ENCODE measurements around the gene GSC2.
A peak's percentile ranks its signal among the peaks of the same experiment; 100 is the strongest.

GSC2 gene

GRCh38 chr22:19152942-19153883 is 3.1 kb upstream of the GSC2 start:
- DNase-seq = no peak

DNA sequence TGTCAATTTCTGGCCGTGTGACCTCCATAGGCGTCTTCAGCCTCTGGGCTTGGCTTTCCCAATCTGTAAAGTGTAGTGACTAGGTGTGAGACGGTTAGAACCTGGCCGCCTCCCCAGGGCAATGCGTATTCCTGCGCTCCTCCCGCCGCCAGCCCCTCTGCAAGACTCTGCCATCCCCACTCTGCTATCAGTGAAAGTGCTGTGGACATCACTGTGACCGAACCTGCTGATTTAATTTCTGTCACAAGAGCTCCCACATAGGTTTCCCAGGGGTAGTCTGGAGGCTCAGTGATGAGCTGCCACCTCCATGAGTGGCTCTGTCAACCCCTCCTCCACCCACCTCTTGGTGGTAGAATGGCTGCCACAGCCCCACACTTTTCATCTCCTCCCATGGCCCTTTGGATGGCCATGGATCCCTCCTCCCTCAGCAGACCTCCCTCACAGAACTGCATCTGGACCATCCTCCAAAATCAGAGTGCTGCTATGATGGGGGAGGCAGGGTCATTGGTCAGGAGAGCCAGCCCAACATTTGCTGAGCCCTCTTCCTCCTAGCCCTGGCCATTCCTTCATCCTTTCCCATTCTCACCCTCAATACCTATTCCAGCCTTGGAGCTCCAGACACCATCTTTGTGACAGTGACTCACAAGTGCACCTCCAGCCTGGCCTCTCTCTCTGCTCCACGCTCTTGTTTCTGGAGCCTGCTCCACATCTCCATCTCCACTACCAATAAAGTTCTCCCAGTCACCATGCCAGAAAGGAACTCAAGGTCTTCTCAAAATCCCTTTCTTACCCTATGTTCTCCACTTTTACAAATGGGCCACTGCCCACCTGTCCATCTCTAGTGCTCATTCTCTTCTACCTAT is 1.5 kb upstream of the GSC2 start:
- DNase-seq = no peak

- no peak for DNase-seq
These were observed 613 bp upstream of the GSC2 start for GRCh38 chr22:19150482-19151328.

GRCh38 chr22:19149047-19149883 is 827 bp downstream of the GSC2 start:
- DNase-seq = peak; percentile 53 to 63

- no peak for DNase-seq
These were observed 1.6 kb downstream of the GSC2 start for GRCh38 chr22:19148417-19149046.

- DNase-seq = no peak
These were observed 2.8 kb downstream of the GSC2 start for GRCh38 chr22:19147195-19147780.

DNA sequence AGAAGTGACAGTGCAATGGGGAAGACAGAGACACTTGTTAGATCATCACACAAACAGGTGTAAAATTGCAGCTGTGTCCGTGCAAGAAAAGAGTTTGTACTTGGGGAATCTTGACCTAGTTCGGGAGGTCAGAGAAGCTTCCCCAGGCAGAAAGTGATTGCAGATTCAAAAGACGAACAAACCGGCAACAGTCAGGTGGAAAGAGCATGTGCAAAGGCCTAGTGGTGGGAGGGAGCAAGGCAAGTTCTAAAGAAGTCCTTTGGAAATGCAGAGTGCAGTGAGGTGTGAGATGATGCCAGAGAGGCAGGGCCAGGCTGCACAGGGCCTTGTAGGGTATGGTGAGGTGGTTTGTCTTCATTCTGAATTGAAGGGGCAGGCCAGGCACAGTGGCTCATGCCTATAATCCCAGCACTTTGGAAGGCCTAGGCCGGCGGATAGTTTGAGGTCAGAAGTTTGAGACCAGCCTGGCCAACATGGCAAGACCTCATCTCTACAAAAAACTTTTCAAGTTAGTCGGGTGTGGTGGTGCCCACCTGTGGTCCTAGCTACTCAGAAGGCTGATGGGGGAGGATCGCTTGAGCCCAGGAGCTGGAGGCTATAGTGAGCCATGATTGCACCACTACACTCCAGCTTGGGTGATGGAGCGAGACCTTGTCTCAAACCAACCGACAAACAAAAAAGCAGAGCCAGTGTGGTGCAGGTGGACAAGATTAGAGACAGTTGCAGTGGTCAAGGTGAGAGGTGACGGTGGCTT is 3.7 kb downstream of the GSC2 start:
- no peak for DNase-seq

GRCh38 chr22:19143967-19144400 is 6.1 kb downstream of the GSC2 start:
- DNase-seq = peak; percentile 55 to 63

DNA sequence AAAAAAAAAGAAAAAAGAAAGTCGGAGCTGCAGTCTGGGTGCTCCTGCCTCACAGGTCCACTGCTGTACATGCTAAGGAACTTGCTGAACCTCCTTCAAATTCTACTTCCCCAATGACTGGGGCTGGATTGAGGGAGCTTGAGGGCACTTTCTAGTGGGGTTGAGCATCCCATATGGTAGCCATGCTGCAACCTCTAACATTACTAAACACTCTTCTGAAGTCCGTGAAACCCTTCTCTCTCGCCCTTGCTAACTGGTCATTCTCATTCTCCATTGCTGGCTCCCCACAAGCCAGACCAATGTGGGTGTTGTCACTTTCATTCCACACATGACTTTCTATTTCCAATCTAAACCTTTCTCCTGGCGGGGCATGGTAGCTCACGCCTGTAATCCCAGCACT is 6.9 kb downstream of the GSC2 start:
- no peak for DNase-seq

DNA sequence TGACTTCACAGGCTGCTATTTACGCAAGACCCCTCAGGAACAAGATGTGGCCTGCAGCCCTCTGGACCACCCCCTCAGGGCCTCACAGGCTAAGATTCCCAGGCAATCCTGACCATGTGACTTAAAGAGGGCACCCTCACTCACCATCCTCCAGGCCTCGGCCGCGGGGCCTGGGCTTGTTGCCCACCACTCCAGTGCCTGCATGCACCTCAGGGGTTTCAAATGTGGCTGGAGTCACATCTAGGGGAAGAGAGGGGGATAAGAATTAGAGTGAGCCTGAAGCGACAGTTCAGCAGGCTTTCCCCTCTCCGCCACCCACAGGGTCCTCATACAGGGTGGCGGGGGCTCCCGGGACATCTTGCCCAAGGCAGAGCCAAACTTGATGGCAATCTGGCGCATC is 7.7 kb downstream of the GSC2 start:
- no peak for DNase-seq

DNA sequence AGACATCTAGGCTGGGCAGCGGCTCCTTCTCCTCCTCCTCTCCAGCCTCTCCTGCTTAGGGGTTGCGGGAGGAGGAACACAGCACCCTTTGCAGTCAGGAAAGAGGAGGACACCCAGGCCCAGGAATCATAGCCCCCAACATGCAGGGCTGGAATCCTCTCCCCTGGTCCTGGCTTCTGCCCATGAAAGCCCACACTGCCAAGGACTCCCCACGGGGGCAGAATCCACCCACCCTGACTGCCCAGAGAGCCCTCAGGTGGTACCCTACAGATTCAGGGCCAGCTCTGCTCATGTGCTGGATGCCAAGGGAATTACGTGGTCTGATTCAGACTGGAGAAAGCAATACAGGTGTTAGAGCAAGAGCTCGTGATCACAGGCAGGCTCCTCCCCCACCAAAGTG is 10.1 kb downstream of the GSC2 start:
- DNase-seq = no peak

DNA sequence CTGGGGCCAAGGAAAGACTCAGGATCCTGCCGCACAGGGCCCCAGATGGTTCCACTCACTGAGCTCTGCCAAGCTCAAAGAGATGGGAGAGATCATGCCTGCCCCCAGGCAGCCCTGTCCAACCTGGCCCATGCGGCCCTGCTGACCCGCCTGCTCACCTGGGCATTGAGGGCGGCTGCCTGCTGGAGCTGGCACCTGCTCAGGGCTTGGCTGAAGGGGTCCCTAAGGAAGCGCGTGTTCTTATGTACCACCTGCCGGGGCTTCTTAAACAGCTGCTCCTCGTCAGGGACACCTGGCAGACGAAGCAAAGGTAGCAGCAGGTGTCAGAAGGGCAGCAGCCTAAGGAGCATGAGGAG is 11.1 kb downstream of the GSC2 start:
- no peak for DNase-seq

DNA sequence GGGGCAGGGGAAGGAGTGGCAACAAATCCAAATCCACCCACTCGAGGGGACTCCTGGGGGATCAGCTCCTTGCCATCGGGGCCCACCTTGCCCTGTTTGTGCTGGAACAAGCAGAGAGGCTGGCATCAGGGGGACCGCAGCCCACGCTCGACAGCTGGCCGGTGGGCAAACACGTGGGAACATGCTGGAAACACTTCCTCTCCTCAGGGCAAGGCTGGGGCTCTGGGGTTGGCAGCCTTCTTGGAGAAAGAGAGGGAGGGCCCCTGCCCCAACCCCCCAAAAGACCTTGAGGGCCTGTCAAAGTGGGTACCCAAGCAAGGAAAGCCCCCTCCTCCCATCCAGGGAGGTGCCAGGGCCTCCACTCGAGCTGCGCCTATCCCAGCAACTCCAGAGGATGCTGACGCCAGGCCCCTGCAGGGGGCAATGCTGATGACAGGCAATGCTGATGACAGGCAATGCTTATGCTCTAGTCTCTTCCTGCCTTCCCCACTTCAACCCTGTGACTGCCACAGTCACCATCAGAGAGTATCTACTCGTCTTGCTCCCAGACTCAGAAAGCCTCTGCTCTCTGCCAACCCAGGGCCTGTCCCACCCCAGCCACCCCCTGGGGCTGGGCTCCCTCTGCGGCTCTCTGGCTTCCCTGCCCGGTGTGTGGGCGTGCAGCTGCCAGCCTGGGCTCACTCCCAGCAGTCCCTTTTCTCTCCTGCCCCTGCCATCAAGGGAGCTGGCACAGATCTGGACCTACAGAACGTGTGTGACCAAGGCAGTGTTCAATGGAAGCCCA is 11.7 kb downstream of the GSC2 start:
- DNase-seq = no peak

GRCh38 chr22:19137384-19138216 is 12.5 kb downstream of the GSC2 start:
- DNase-seq = no peak

GRCh38 chr22:19136915-19137314 is 13.2 kb downstream of the GSC2 start:
- DNase-seq = no peak

GRCh38 chr22:19134874-19135273 is 15.2 kb downstream of the GSC2 start:
- DNase-seq = no peak

GRCh38 chr22:19134176-19134831 is 15.8 kb downstream of the GSC2 start:
- no peak for DNase-seq

DNA sequence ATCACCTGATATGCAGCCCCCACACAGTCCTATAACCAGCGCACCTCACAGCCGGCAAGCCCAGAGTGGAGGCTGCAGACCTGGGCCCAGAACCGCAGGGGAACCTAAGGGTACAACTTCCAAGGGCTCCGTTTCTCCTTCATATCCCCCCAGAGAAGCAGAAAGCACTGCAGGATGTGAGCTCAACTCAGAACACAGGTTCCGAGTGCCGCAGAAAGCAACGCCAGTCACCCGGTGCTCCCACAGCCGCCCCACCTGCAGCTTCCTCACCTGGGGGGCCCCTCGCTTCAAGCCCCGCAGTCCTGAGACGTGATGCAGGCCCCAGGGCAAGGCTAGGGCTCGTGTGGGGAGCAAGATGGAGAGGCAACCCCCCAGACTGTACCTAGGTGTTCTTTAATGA is 16.5 kb downstream of the GSC2 start:
- DNase-seq = no peak

Data from activated T-cell treated with anti-CD3 and anti-CD28 coated beads, Interleukin-2, amount 50 U/mL, for 48 hours (primary cell).